GM13976 (cell line): Measurements from ENCODE around the gene RESP18.

ENCODE experiments used
- DNase-seq: peaks from one replicate; pipeline ENCODE4 v3.0.0; 2012; ENCODE audit warnings: low spot score
- in situ Hi-C: fragments of 300-500 bp; cut with MboI; formaldehyde crosslinking; loops from one replicate; pipeline ENCODE4 v1.12.0; 2022; ENCODE audit warnings: low sequenced_read_pairs, mixed read lengths, inconsistent platforms; ENCODE audit not compliant: unreplicated experiment
- TF ChIP-seq, protein P1 (sequence below): IDR thresholded peaks from 2 replicates; pipeline ENCODE4 v1.5.1; 2012; ENCODE audit warnings: borderline replicate concordance, mild to moderate bottlenecking; ENCODE audit not compliant: insufficient read depth; ENCODE audit errors: extremely low read depth, missing control alignments, control extremely low read depth

The RESP18 gene

DNA sequence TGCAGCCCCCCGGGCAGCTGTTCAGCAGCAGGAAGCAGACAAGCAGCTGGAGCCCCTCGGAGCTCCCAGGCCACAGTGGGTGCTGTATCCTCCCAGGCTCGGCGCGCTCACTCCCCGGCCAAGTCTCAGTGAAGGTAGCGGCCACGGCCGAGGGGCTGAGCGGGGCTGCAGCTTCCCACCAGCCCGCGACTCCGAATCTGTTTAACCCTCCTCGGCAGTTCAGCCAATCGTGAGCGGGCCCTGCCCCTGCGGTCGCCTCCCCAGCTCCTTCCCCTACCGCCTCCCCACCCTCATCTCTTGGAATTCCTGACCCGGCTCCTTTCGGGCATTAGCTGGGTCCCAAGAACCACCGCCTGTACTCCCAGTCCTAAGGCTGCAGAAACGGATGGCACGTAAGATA, at the start of gene RESP18:
TSS of gene RESP18 (minus strand) at position 203 of the 400 bp plus-strand sequence.
- no peak for DNase-seq
- in situ Hi-C loops: no loop called here

DNA sequence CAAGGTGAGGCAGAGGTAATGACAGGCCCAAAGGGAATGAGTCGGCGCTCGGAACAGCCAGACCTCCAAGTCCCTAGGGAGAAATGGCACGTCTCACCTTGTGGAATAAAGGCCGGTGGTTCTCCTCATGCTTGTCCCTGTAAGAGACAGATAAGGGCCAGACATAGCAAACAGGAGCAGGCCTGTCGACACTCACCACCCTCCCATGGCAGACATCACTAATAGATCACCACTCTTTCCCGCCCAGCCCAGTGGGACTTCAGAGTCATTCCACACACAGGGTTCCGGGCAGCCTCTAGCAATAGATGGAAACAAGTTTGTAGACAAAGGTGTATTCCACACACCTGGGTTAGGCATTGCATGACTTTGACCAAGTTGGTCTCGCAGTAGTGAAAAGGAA, 48.9 kb upstream of the RESP18 start:
- in situ Hi-C loops: no loop called here
- TF ChIP-seq, protein P1, sequence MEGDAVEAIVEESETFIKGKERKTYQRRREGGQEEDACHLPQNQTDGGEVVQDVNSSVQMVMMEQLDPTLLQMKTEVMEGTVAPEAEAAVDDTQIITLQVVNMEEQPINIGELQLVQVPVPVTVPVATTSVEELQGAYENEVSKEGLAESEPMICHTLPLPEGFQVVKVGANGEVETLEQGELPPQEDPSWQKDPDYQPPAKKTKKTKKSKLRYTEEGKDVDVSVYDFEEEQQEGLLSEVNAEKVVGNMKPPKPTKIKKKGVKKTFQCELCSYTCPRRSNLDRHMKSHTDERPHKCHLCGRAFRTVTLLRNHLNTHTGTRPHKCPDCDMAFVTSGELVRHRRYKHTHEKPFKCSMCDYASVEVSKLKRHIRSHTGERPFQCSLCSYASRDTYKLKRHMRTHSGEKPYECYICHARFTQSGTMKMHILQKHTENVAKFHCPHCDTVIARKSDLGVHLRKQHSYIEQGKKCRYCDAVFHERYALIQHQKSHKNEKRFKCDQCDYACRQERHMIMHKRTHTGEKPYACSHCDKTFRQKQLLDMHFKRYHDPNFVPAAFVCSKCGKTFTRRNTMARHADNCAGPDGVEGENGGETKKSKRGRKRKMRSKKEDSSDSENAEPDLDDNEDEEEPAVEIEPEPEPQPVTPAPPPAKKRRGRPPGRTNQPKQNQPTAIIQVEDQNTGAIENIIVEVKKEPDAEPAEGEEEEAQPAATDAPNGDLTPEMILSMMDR: no peak
- DNase-seq: no peak

More for the DNA sequence above, at the start of gene RESP18:
- TF ChIP-seq, protein P1: no peak

DNA sequence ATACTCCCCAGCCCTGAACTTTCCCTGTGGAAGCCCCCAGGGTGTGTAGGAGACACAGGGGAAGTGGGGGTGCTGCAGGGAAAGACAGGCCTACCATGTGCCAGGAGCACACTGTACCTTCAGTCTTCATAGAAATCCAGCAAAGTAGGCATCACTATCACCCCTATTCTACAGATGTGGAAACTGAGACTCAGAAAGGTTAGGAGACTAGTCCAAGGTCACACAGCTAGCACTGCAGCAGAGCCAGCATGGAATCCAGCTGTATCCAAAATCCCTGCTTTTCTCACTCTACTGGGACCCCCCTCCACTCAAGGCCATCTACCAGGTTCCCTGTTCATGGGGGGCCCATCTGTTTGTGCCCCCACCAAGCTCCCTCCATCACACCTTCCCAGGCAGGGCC, 48.4 kb upstream of the RESP18 start:
- in situ Hi-C loops: no loop called here
- TF ChIP-seq, protein P1: no peak
- DNase-seq: no peak

DNA sequence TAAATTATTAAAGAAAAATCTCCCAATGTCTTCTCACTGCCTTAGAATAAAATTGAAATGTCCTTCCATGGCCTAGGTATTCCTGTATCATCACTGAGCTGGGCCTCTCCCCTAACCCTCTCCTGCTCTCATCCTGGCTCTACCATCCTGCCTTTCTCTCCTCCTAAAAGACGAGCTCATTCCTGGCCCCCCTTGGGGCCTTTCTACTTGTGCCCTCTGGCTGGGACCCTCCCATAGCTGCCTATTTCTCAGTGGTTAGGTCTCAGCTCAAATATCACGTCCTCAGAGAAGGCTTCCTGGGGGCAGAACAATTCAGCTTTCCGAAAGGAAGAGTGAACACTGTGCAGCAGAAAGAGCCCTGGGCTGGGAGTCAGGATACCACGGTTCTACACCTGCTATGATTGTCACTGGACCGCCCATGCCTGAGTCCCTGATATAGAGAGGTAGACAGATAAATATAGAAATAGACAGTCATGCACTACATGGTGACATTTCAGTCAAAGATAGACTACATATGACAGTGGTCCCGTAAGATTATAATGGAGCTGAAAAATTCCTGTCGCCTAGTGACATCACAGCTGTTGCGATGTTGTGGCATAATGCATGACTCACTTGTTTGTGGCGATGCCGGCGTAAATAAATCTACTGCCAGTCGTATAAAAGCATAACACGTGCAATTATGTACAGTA, 45.8 kb upstream of the RESP18 start:
- TF ChIP-seq, protein P1: no peak
- DNase-seq: no peak
- in situ Hi-C loops: no loop called here

DNA sequence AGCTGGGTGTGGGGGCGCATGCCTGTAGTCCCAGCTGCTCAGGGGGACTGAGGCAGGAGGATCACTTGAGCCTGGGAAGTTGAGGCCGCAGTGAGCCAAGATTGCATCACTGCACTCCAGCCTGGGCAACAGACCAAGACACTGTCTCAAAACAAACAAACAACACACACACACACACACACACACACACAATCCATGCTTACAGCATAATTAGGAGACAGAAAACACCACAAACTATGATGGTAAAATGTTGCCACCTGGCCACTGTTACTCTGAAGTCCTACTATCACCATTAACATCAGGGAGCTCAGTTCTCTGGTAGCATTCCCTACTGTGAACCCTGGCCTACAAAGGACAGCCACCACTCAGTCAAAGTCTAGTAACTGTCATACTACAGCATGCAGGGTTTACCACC, 36.9 kb upstream of the RESP18 start:
- in situ Hi-C loops: no loop called here
- DNase-seq: no peak

DNA sequence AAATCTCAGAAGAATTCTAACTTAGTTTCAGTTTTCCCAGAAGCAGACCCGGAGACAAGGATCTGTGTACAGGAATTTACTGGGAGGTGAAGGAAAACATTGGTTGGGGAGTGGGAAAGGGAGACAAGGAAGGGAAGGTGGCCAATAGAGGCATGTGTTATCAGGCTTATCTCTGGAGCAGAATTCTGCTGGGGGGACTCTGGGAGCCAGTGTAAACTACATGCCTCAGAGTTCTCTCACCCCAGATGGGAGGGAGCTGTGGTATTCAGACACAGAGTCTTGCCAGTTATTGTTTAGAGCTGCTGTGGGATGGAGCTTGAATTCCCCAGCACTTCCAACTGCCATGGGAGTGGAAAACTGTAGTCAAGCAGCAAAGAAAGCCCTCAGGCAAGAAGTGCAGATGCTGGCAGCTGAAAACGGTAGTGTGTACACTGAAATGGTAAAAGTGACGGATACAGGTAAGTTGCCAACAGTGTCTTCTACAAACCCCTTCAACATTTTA, 36.2 kb upstream of the RESP18 start:
- TF ChIP-seq, protein P1: no peak
- no peak for DNase-seq
- in situ Hi-C loops: no loop called here

More for the DNA sequence above, 36.9 kb upstream of the RESP18 start:
- TF ChIP-seq, protein P1: no peak
